Activated naive CD4-positive, alpha-beta T cell treated with anti-CD3 and anti-CD28 coated beads, Interleukin-2, amount 50 U/mL, for 16 hours (primary cell): Measurements from ENCODE around the gene KRTAP12-3.
"Not testable (repeated sequence)": the region's sequence is repeated elsewhere in the genome, so short reads cannot be mapped to it uniquely, and the experiment has no call there.

Experiments
- DNase-seq: peaks from one replicate; pipeline ENCODE4 v3.0.0-alpha.2; 2020

The KRTAP12-3 gene

GRCh38 chr21:44686000-44686781, 28.5 kb downstream of the KRTAP12-3 start:
- no peak for DNase-seq

GRCh38 chr21:44686843-44687561, 29.3 kb downstream of the KRTAP12-3 start:
- no peak for DNase-seq

GRCh38 chr21:44687671-44688070, 29.9 kb downstream of the KRTAP12-3 start:
- DNase-seq: no peak

GRCh38 chr21:44689740-44690139, 32.0 kb downstream of the KRTAP12-3 start:
- DNase-seq: not testable (repeated sequence)

- DNase-seq: no peak
These were observed 34.0 kb downstream of the KRTAP12-3 start for GRCh38 chr21:44691686-44692085.

GRCh38 chr21:44692798-44693512, 35.2 kb downstream of the KRTAP12-3 start:
- DNase-seq: no peak

- DNase-seq: no peak
These were observed 37.0 kb downstream of the KRTAP12-3 start for GRCh38 chr21:44694776-44695175.

- no peak for DNase-seq
These were observed 37.5 kb downstream of the KRTAP12-3 start for GRCh38 chr21:44695184-44695583.

- no peak for DNase-seq
These were observed 37.9 kb downstream of the KRTAP12-3 start for GRCh38 chr21:44695641-44696040.

- no peak for DNase-seq
These were observed 38.8 kb downstream of the KRTAP12-3 start for GRCh38 chr21:44696572-44696971.

- not testable (repeated sequence) for DNase-seq
These were observed 39.6 kb downstream of the KRTAP12-3 start, which contains the start of gene KRTAP10-12 for GRCh38 chr21:44697172-44697810. TSS of gene KRTAP10-12 (plus strand) at chr21:44697172. CDS start at chr21:44697202, 30 bp downstream.

- DNase-seq: no peak
These were observed 40.3 kb downstream of the KRTAP12-3 start for GRCh38 chr21:44697811-44698734.

- no peak for DNase-seq
These were observed 41.8 kb downstream of the KRTAP12-3 start for GRCh38 chr21:44699502-44700001.

GRCh38 chr21:44700101-44701022, 42.6 kb downstream of the KRTAP12-3 start:
- no peak for DNase-seq

GRCh38 chr21:44701023-44701400, 43.3 kb downstream of the KRTAP12-3 start:
- DNase-seq: no peak

- DNase-seq: no peak
These were observed 43.8 kb downstream of the KRTAP12-3 start for GRCh38 chr21:44701541-44701940.

- DNase-seq: no peak
These were observed 44.6 kb downstream of the KRTAP12-3 start for GRCh38 chr21:44702111-44702972.

- no peak for DNase-seq
These were observed 45.4 kb downstream of the KRTAP12-3 start for GRCh38 chr21:44702973-44703730.
